Hepatic stellate cell (primary cell): Measurements from ENCODE around the gene TAPBPL.
"Not testable (repeated sequence)": the region's sequence is repeated elsewhere in the genome, so short reads cannot be mapped to it uniquely, and the experiment has no call there.

Source experiments
- DNase-seq: peaks from one replicate; pipeline ENCODE4 v3.0.0; 2011; ENCODE audit warnings: low spot score

The TAPBPL gene

GRCh38 chr12:6490673-6491072 is 38.8 kb downstream of the TAPBPL start:
- not testable (repeated sequence) for DNase-seq

DNA sequence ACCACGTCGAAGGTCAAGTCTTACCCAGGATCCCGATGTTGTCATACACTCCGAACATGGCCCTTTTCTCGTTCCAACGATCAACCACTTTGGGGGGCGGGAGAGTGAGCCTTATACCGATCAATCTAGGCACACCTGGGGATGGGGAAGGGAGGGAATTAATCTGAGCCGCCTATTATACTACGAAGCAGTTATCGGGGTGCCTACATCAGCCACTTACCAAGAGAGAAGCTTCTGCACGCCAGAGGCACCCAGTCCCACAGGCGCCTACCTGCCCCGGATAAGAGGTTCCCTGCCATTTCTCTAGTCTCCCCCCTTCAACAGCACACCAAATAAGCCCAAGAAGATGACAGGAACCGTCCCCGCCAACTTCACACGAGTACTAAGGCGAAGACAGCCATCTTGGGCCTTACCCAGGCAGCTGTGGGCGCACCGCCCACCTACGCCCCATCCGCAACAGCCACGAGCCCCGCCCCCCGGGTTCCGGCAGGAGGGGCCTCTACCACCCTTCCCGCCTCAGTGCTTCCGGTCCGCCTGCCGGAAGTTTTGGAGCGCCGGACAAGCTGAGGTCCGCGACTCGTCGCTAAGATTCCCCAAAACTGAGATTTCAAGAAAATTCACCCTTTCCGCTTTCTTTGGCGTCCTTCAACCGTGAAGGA is 41.1 kb downstream of the TAPBPL start, which contains the start of gene MRPL51:
TSS of gene MRPL51 (minus strand) at position 425 of the 659 bp plus-strand sequence. CDS start at position 299, 126 bp downstream.
- peak; percentile 95 for DNase-seq

- peak; percentile 95 for DNase-seq
Measured at GRCh38 chr12:6493497-6494257, 41.8 kb downstream of the TAPBPL start, which contains the start of gene NCAPD2. TSS of gene NCAPD2 (plus strand) at chr12:6494102. CDS start at chr12:6495099, 997 bp downstream.

- no peak for DNase-seq
Measured at GRCh38 chr12:6494258-6494743, 42.5 kb downstream of the TAPBPL start.

GRCh38 chr12:6494968-6495367 is 43.1 kb downstream of the TAPBPL start:
- no peak for DNase-seq

- not testable (repeated sequence) for DNase-seq
Measured at GRCh38 chr12:6497291-6497690, 45.4 kb downstream of the TAPBPL start.

DNA sequence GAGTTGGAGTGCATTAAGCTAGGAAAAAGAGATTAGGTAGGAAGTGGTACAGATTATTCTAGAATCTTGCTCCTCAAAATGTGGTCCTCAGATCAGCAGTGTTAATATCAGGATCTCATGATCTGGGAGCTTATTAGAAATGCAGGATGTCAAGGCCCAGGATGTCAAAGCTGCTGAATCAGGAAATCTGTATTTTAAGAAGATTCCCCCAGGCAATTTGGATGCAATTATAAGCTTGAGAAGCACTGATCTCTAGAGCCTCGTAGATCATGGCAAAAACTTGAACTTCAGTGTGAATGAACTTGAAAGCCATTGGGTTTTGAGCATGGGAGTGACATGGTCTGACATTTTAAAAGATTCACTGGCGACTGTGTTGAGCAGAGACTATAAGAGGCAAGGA is 48.6 kb downstream of the TAPBPL start:
- DNase-seq: no peak

- no peak for DNase-seq
Measured at GRCh38 chr12:6507102-6507998, 55.5 kb downstream of the TAPBPL start.

DNA sequence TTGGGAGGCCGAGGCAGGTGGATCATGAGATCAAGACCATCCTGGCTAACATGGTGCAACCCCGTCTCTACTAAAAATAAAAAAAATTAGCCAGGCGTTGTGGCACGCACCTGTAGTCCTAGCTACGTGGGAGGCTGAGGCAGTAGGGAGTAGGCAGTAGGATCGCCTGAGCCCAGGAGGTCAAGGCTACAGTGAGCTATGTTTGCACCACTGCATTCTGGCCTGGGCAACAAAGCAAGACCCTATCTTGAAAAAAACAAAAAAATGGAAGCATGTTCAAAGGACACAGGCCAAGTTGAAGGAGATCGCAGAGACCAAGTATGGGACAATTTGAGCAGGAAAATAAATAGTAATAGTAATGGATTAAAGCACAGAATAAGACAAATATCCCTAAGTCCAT is 56.2 kb downstream of the TAPBPL start:
- no peak for DNase-seq
